HG02981 (cell line): ENCODE measurements around the gene XRN2.
"Not testable (repeated sequence)": the region's sequence is repeated elsewhere in the genome, so short reads cannot be mapped to it uniquely, and the experiment has no call there.

Source experiments
- ATAC-seq: cut with Tn5 transposase; IDR thresholded peaks from one replicate; pipeline ENCODE4 v1.9.1; 2021; ENCODE audit warnings: mild to moderate bottlenecking, moderate library complexity; ENCODE audit not compliant: unreplicated experiment

The XRN2 gene

GRCh38 chr20:21342656-21343345 is 39.7 kb downstream of the XRN2 start:
- no peak for ATAC-seq

GRCh38 chr20:21344206-21344900 is 41.2 kb downstream of the XRN2 start:
- no peak for ATAC-seq

- no peak for ATAC-seq
Observed at GRCh38 chr20:21344961-21345360, 41.8 kb downstream of the XRN2 start.

- no peak for ATAC-seq
Observed at GRCh38 chr20:21352703-21353102, 49.6 kb downstream of the XRN2 start.

- no peak for ATAC-seq
Observed at GRCh38 chr20:21353236-21353635, 50.1 kb downstream of the XRN2 start.

GRCh38 chr20:21355981-21356380 is 52.9 kb downstream of the XRN2 start:
- ATAC-seq: no peak

- no peak for ATAC-seq
Observed at GRCh38 chr20:21356386-21356785, 53.3 kb downstream of the XRN2 start.

- ATAC-seq: no peak
Observed at GRCh38 chr20:21357844-21358243, 54.7 kb downstream of the XRN2 start.

- ATAC-seq: no peak
Observed at GRCh38 chr20:21358737-21359136, 55.6 kb downstream of the XRN2 start.

GRCh38 chr20:21360705-21361104 is 57.6 kb downstream of the XRN2 start:
- no peak for ATAC-seq

- no peak for ATAC-seq
Observed at GRCh38 chr20:21361266-21361665, 58.1 kb downstream of the XRN2 start.

GRCh38 chr20:21364413-21364812 is 61.3 kb downstream of the XRN2 start:
- ATAC-seq: no peak

- no peak for ATAC-seq
Observed at GRCh38 chr20:21365771-21366170, 62.6 kb downstream of the XRN2 start.

GRCh38 chr20:21366273-21366672 is 63.1 kb downstream of the XRN2 start:
- not testable (repeated sequence) for ATAC-seq

GRCh38 chr20:21368791-21369190 is 65.7 kb downstream of the XRN2 start:
- ATAC-seq: no peak

GRCh38 chr20:21371193-21371592 is 68.1 kb downstream of the XRN2 start:
- ATAC-seq: no peak

- ATAC-seq: no peak
Observed at GRCh38 chr20:21372016-21372415, 68.9 kb downstream of the XRN2 start.

- no peak for ATAC-seq
Observed at GRCh38 chr20:21373436-21373835, 70.3 kb downstream of the XRN2 start.

- ATAC-seq: no peak
Observed at GRCh38 chr20:21376626-21377025, 73.5 kb downstream of the XRN2 start.

GRCh38 chr20:21377701-21378100 is 74.6 kb downstream of the XRN2 start:
- no peak for ATAC-seq

GRCh38 chr20:21378259-21378658 is 75.1 kb downstream of the XRN2 start:
- ATAC-seq: no peak

- no peak for ATAC-seq
Observed at GRCh38 chr20:21380711-21381110, 77.6 kb downstream of the XRN2 start.

- no peak for ATAC-seq
Observed at GRCh38 chr20:21381619-21382018, 78.5 kb downstream of the XRN2 start.
